H9 (cell line): ENCODE measurements around the gene IGDCC3. TPM values are rescaled to one million over a fixed set of nuclear protein-coding genes. Genes with fewer than 3 reads are reported as not detected.

Experiments used
- DNase-seq: peaks from one replicate; pipeline ENCODE4 v3.0.0-alpha.2; 2017
- H2AFZ ChIP-seq: one replicate; pipeline ENCODE4 v1.6.1; 2013; ENCODE audit warnings: mild to moderate bottlenecking, low read length, control low read depth, moderate library complexity
- H2AK5ac ChIP-seq: 2 replicates; pipeline ENCODE4 v1.6.1; 2013; ENCODE audit warnings: low read length, control low read depth, mixed read lengths; ENCODE audit not compliant: insufficient read length
- H2BK120ac ChIP-seq: one replicate; pipeline ENCODE4 v1.6.1; 2013; ENCODE audit warnings: low read depth, mild to moderate bottlenecking, low read length, control low read depth, inconsistent platforms; ENCODE audit not compliant: poor library complexity, severe bottlenecking
- H2BK12ac ChIP-seq: 2 replicates; pipeline ENCODE4 v1.6.1; 2013; ENCODE audit warnings: low read length, control low read depth, mixed read lengths, low read depth; ENCODE audit not compliant: insufficient read length
- H2BK15ac ChIP-seq: 2 replicates; pipeline ENCODE4 v1.6.1; 2013; ENCODE audit warnings: low read depth, low read length, control low read depth
- H2BK20ac ChIP-seq: one replicate; pipeline ENCODE4 v1.6.1; 2013; ENCODE audit warnings: low read depth, mild to moderate bottlenecking, low read length, control low read depth, inconsistent platforms; ENCODE audit not compliant: poor library complexity, severe bottlenecking
- H2BK5ac ChIP-seq: 2 replicates; pipeline ENCODE4 v1.6.1; 2013; ENCODE audit warnings: low read length, control low read depth, mixed read lengths; ENCODE audit not compliant: insufficient read length
- H3K14ac ChIP-seq: 2 replicates; pipeline ENCODE4 v1.6.1; 2013; ENCODE audit warnings: low read length, control low read depth; ENCODE audit not compliant: insufficient read depth
- H3K18ac ChIP-seq: 2 replicates; pipeline ENCODE4 v1.6.1; 2013; ENCODE audit warnings: low read depth, mild to moderate bottlenecking, mixed read lengths, low read length, control low read depth; ENCODE audit not compliant: insufficient read length
- H3K23ac ChIP-seq: 2 replicates; pipeline ENCODE4 v1.6.1; 2013; ENCODE audit warnings: low read length, control low read depth, mixed read lengths, low read depth; ENCODE audit not compliant: insufficient read length
- H3K23me2 ChIP-seq: 2 replicates; pipeline ENCODE4 v1.6.1; 2013; ENCODE audit warnings: low read depth, mild to moderate bottlenecking, mixed read lengths, low read length, control low read depth; ENCODE audit not compliant: insufficient read length, poor library complexity, severe bottlenecking
- H3K27ac ChIP-seq: 2 replicates; pipeline ENCODE4 v1.5.1; 2013; ENCODE audit warnings: low read length, control low read depth, mixed read lengths, low read depth; ENCODE audit not compliant: insufficient read length
- H3K27me3 ChIP-seq: 2 replicates; pipeline ENCODE4 v1.6.1; 2013; ENCODE audit warnings: low read length, control low read depth, inconsistent platforms; ENCODE audit not compliant: insufficient read depth
- H3K4ac ChIP-seq: 2 replicates; pipeline ENCODE4 v1.6.1; 2013; ENCODE audit warnings: low read depth, mild to moderate bottlenecking, control low read depth, inconsistent platforms, low read length, moderate library complexity
- H3K4me1 ChIP-seq: 2 replicates; pipeline ENCODE4 v1.6.1; 2013; ENCODE audit warnings: low read length, control low read depth, inconsistent platforms; ENCODE audit not compliant: insufficient read depth
- H3K4me2 ChIP-seq: 2 replicates; pipeline ENCODE4 v1.6.1; 2013; ENCODE audit warnings: low read length, control low read depth, mixed read lengths; ENCODE audit not compliant: insufficient read length, insufficient read depth
- H3K56ac ChIP-seq: 2 replicates; pipeline ENCODE4 v1.6.1; 2013; ENCODE audit warnings: low read depth, mild to moderate bottlenecking, mixed read lengths, low read length, control low read depth; ENCODE audit not compliant: insufficient read length
- H3K79me1 ChIP-seq: 2 replicates; pipeline ENCODE4 v1.6.1; 2013; ENCODE audit warnings: low read depth, mild to moderate bottlenecking, moderate library complexity, low read length, control low read depth, inconsistent platforms; ENCODE audit not compliant: insufficient read depth, poor library complexity, severe bottlenecking
- H3K79me2 ChIP-seq: 2 replicates; pipeline ENCODE4 v1.6.1; 2013; ENCODE audit warnings: low read length, control low read depth, inconsistent platforms; ENCODE audit not compliant: insufficient read depth
- H3K9ac ChIP-seq: 2 replicates; pipeline ENCODE4 v1.6.1; 2013; ENCODE audit warnings: low read length, control low read depth, mixed read lengths; ENCODE audit not compliant: insufficient read length; ENCODE audit errors: extremely low read depth
- H3K9me3 ChIP-seq: one replicate; pipeline ENCODE4 v1.6.1; 2013; ENCODE audit warnings: low read depth, low read length, inconsistent platforms; ENCODE audit not compliant: control insufficient read depth
- H3T11ph ChIP-seq: one replicate; pipeline ENCODE4 v1.6.1; 2013; ENCODE audit warnings: mild to moderate bottlenecking, low read length, control low read depth, inconsistent platforms
- H4K20me1 ChIP-seq: one replicate; pipeline ENCODE4 v1.6.1; 2013; ENCODE audit not compliant: control insufficient read depth, insufficient read length, insufficient read depth
- H4K5ac ChIP-seq: 2 replicates; pipeline ENCODE4 v1.6.1; 2013; ENCODE audit warnings: low read depth, mild to moderate bottlenecking, mixed read lengths, low read length, control low read depth; ENCODE audit not compliant: insufficient read length
- H4K8ac ChIP-seq: replicated peaks from 2 replicates; pipeline ENCODE4 v1.6.1; 2013; ENCODE audit warnings: low read length, control low read depth, mixed read lengths, low read depth; ENCODE audit not compliant: insufficient read length
- H4K91ac ChIP-seq: 2 replicates; pipeline ENCODE4 v1.6.1; 2013; ENCODE audit warnings: low read depth, mild to moderate bottlenecking, moderate library complexity, mixed read lengths, low read length, control low read depth; ENCODE audit not compliant: insufficient read length
- H3K27ac Mint-ChIP-seq, 3 experiments: 2 replicates in 2 of 3; 3 replicates in 1 of 3; pipeline ENCODE4 v1.8.0; 2020 to 2021; ENCODE audit warnings: mixed read lengths in 3 of 3, mild to moderate bottlenecking in 1 of 3, moderate library complexity in 1 of 3
- H3K27me3 Mint-ChIP-seq: 2 replicates; pipeline ENCODE4 v1.8.0; 2021; ENCODE audit warnings: low read depth, mild to moderate bottlenecking, moderate library complexity, mixed read lengths
- H3K36me3 Mint-ChIP-seq, 3 experiments: 2 replicates in 2 of 3; 3 replicates in 1 of 3; pipeline ENCODE4 v1.8.0; 2020 to 2021; ENCODE audit warnings: low read depth in 3 of 3, mixed read lengths in 3 of 3; ENCODE audit not compliant: insufficient read depth in 1 of 3
- H3K4me1 Mint-ChIP-seq, 2 experiments: 2 replicates each; pipeline ENCODE4 v1.8.0; 2020; ENCODE audit warnings: mixed read lengths in 2 of 2
- H3K4me3 Mint-ChIP-seq, 2 experiments: 2 replicates in 1 of 2; 3 replicates in 1 of 2; pipeline ENCODE4 v1.8.0; 2020 to 2021; ENCODE audit warnings: mild to moderate bottlenecking in 2 of 2, mixed read lengths in 2 of 2, moderate library complexity in 1 of 2
- H3K9me3 Mint-ChIP-seq, 2 experiments: 2 replicates in 1 of 2; 3 replicates in 1 of 2; pipeline ENCODE4 v1.8.0; 2020; ENCODE audit warnings: mild to moderate bottlenecking in 2 of 2, mixed read lengths in 2 of 2, moderate library complexity in 1 of 2
- CTCF ChIP-seq: fragments of 200-600 bp; sonication (generic); conservative IDR thresholded peaks from 3 replicates; pipeline ENCODE4 v1.8.0; 2021; ENCODE audit warnings: antibody characterized with exemption, mild to moderate bottlenecking
- WGBS: extraction: QIAGEN DNeasy Blood & Tissue Kit; methylation state at CpG from one replicate; pipeline ENCODE4 v1.1.7; 2013; ENCODE audit warnings: missing lambda C conversion rate, low lambda C conversion rate, mixed read lengths; ENCODE audit not compliant: insufficient read length; ENCODE audit errors: extremely low coverage; 5-methylcytosine and 5-hydroxymethylcytosine counted together
- total RNA-seq: library from RNA; stranded (reverse); gene quantifications from 2 replicates; pipeline ENCODE4 v1.2.1, GENCODE V29; 2021

The IGDCC3 gene
- total RNA-seq, 1 experiment from 2014 or later = 18.9 TPM

- no peak overlapping the region for H3K4me2 ChIP-seq
- WGBS = no CpG with 5 or more reads among the region's 4 CpGs
Observed at GRCh38 chr15:65384505-65384894, 6.7 kb upstream of the IGDCC3 start.

More at GRCh38 chr15:65384505-65384894, 6.7 kb upstream of the IGDCC3 start:
- Histone ChIP-seq H3K79me2 (no peaks in the 10 kb centered on the region), H3K27ac (no peak overlapping the region), H2BK20ac (no peak overlapping the region), H3K4me1 (no peaks in the 10 kb centered on the region), H4K91ac (no peak overlapping the region), H2BK5ac (no peak overlapping the region), H3K9me3 (no peaks in the 10 kb centered on the region), H3K9ac (no peak overlapping the region), H3T11ph (no peak overlapping the region), H4K8ac (no peak overlapping the region), H2AFZ (no peak overlapping the region), H3K79me1 (no peaks in the 10 kb centered on the region), H2BK15ac (no peak overlapping the region), H3K14ac (no peak overlapping the region), H3K4ac (no peak overlapping the region), H3K23me2 (peaks cover 6% of the 10 kb centered on the region), H3K27me3 (no peaks in the 10 kb centered on the region; the same call in 1 of the 2 replicates), H4K5ac (no peak overlapping the region), H3K23ac (no peak overlapping the region), H3K18ac (no peak overlapping the region), H2BK12ac (no peak overlapping the region), H2AK5ac (no peak overlapping the region), H3K56ac (no peak overlapping the region), H2BK120ac (no peak overlapping the region), H4K20me1 (no peaks in the 10 kb centered on the region)
- TF ChIP-seq CTCF = no peak
- no peak overlapping the region; a peak in 1 of 5 replicates for H3K4me3 Mint-ChIP-seq
- DNase-seq = no peak
- no peaks in the 10 kb centered on the region for H3K9me3 Mint-ChIP-seq
- peaks cover 13% of the 10 kb centered on the region for H3K27me3 Mint-ChIP-seq
- peaks cover 8 to 27% of the 10 kb centered on the region in 2 experiments for H3K4me1 Mint-ChIP-seq
- H3K27ac Mint-ChIP-seq = peak overlapping the region in 1 of 3 experiments; percentile 88; a peak in 1 of 7 replicates
- peaks cover 7 to 54% (median 33%) of the 10 kb centered on the region in 3 experiments; a peak in 6 of 7 replicates for H3K36me3 Mint-ChIP-seq
